ENCODE measurements around the gene OSTM1.

DNA sequence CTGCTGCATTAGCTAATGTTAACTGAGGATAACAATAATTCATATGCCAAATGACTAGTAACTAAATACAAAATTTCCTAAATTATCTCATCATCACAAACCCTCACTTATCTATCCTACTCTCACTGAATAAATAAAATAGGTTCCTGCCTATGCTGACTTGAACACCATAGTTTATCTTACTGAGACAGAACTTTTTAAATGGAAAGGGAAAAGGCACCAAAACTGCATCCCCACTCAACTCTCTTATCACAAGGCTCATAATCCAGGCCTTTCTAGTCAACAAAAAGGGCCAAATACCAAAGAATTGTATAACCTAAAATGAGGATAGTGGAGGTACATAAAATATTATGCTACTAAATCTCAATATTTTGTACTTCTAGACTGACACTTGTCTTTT lies 23.1 kb downstream of the OSTM1 start:
- TF ChIP-seq, protein P1, sequence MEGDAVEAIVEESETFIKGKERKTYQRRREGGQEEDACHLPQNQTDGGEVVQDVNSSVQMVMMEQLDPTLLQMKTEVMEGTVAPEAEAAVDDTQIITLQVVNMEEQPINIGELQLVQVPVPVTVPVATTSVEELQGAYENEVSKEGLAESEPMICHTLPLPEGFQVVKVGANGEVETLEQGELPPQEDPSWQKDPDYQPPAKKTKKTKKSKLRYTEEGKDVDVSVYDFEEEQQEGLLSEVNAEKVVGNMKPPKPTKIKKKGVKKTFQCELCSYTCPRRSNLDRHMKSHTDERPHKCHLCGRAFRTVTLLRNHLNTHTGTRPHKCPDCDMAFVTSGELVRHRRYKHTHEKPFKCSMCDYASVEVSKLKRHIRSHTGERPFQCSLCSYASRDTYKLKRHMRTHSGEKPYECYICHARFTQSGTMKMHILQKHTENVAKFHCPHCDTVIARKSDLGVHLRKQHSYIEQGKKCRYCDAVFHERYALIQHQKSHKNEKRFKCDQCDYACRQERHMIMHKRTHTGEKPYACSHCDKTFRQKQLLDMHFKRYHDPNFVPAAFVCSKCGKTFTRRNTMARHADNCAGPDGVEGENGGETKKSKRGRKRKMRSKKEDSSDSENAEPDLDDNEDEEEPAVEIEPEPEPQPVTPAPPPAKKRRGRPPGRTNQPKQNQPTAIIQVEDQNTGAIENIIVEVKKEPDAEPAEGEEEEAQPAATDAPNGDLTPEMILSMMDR (IDR thresholded peaks at IDR 0.05): no peak
- no peak for TF ChIP-seq MXI1 (IDR thresholded peaks at IDR 0.05; ENCODE audit: low read depth, low read length)

Measured in SK-N-SH (cell line).